Measurements from ENCODE around the gene ZNF76.

- no peak for TF ChIP-seq EZH2 (IDR thresholded peaks at IDR 0.05; ENCODE audit: low read depth, low read length, severe bottlenecking)
- TF ChIP-seq POLR2A (IDR thresholded peaks at IDR 0.05; ENCODE audit: control extremely low read depth in 1 of 2, low read depth in 2 of 2, low read length in 2 of 2) = no peak
- no peak for TF ChIP-seq CTCF (IDR thresholded peaks at IDR 0.05; ENCODE audit: control extremely low read depth in 1 of 3, insufficient read depth in 1 of 3, low read depth in 1 of 3, low read length in 3 of 3)
- no peak for TF ChIP-seq NRF1 (IDR thresholded peaks at IDR 0.05; ENCODE audit: low read depth, low read length)
Measured at GRCh38 chr6:35243386-35243958, 16.1 kb upstream of the ZNF76 start.
